HEK293 (cell line): ENCODE measurements around the gene MCF2L.

Experiments used
- ATF2 ChIP-seq: fragments of 450-650 bp; formaldehyde crosslinking; IDR thresholded peaks from 2 replicates; pipeline ENCODE4 v1.5.1; 2016; ENCODE audit warnings: missing biosample characterization, missing genetic modification characterization, low read depth
- CTCF ChIP-seq: fragments of 450-650 bp; formaldehyde crosslinking; IDR thresholded peaks from 2 replicates; pipeline ENCODE4 v1.5.1; 2016; ENCODE audit warnings: missing biosample characterization, missing genetic modification characterization
- KLF10 ChIP-seq: fragments of 450-650 bp; IDR thresholded peaks from 2 replicates; pipeline ENCODE4 v1.5.1; 2018; ENCODE audit warnings: missing biosample characterization, mild to moderate bottlenecking, missing genetic modification characterization
- PRDM2 ChIP-seq: fragments of 450-650 bp; formaldehyde crosslinking; IDR thresholded peaks from 2 replicates; pipeline ENCODE4 v1.5.1; 2016; ENCODE audit warnings: missing biosample characterization, missing genetic modification characterization, borderline replicate concordance
- SP2 ChIP-seq: fragments of 450-650 bp; formaldehyde crosslinking; IDR thresholded peaks from 2 replicates; pipeline ENCODE4 v1.5.1; 2016; ENCODE audit warnings: missing biosample characterization, missing genetic modification characterization
- YY1 ChIP-seq: fragments of 450-650 bp; formaldehyde crosslinking; IDR thresholded peaks from 2 replicates; pipeline ENCODE4 v1.5.1; 2018; ENCODE audit warnings: missing biosample characterization, missing genetic modification characterization
- ZBTB7A ChIP-seq: fragments of 450-650 bp; formaldehyde crosslinking; IDR thresholded peaks from 2 replicates; pipeline ENCODE4 v1.5.1; 2016; ENCODE audit warnings: low read depth, missing biosample characterization, missing genetic modification characterization
- ZFP37 ChIP-seq: fragments of 450-650 bp; formaldehyde crosslinking; IDR thresholded peaks from 2 replicates; pipeline ENCODE4 v1.5.1; 2016; ENCODE audit warnings: missing biosample characterization, missing genetic modification characterization
- ZNF132 ChIP-seq: fragments of 450-650 bp; formaldehyde crosslinking; IDR thresholded peaks from 2 replicates; pipeline ENCODE4 v1.5.1; 2017; ENCODE audit warnings: missing biosample characterization, missing genetic modification characterization, borderline replicate concordance
- ZNF449 ChIP-seq: fragments of 450-650 bp; formaldehyde crosslinking; IDR thresholded peaks from 2 replicates; pipeline ENCODE4 v1.5.1; 2017; ENCODE audit warnings: missing biosample characterization, mild to moderate bottlenecking, missing genetic modification characterization, moderate library complexity
- TF ChIP-seq, protein P1 (sequence below): fragments of 450-650 bp; formaldehyde crosslinking; IDR thresholded peaks from 2 replicates; pipeline ENCODE4 v1.5.1; 2016; ENCODE audit warnings: missing biosample characterization, missing genetic modification characterization
- TF ChIP-seq, protein P2 (sequence below): fragments of 450-650 bp; formaldehyde crosslinking; IDR thresholded peaks from 2 replicates; pipeline ENCODE4 v1.5.1; 2017; ENCODE audit warnings: missing biosample characterization, missing genetic modification characterization

- no peak for TF ChIP-seq YY1 (tag by site-specific recombination)
- TF ChIP-seq ATF2 (tag by site-specific recombination): no peak
- no peak for TF ChIP-seq CTCF
- no peak for TF ChIP-seq PRDM2 (tag by site-specific recombination)
- TF ChIP-seq, protein P1, sequence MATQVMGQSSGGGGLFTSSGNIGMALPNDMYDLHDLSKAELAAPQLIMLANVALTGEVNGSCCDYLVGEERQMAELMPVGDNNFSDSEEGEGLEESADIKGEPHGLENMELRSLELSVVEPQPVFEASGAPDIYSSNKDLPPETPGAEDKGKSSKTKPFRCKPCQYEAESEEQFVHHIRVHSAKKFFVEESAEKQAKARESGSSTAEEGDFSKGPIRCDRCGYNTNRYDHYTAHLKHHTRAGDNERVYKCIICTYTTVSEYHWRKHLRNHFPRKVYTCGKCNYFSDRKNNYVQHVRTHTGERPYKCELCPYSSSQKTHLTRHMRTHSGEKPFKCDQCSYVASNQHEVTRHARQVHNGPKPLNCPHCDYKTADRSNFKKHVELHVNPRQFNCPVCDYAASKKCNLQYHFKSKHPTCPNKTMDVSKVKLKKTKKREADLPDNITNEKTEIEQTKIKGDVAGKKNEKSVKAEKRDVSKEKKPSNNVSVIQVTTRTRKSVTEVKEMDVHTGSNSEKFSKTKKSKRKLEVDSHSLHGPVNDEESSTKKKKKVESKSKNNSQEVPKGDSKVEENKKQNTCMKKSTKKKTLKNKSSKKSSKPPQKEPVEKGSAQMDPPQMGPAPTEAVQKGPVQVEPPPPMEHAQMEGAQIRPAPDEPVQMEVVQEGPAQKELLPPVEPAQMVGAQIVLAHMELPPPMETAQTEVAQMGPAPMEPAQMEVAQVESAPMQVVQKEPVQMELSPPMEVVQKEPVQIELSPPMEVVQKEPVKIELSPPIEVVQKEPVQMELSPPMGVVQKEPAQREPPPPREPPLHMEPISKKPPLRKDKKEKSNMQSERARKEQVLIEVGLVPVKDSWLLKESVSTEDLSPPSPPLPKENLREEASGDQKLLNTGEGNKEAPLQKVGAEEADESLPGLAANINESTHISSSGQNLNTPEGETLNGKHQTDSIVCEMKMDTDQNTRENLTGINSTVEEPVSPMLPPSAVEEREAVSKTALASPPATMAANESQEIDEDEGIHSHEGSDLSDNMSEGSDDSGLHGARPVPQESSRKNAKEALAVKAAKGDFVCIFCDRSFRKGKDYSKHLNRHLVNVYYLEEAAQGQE: no peak
- no peak for TF ChIP-seq ZFP37 (tag by site-specific recombination)
- TF ChIP-seq ZNF449 (tag by site-specific recombination): no peak
- no peak for TF ChIP-seq KLF10 (tag by site-specific recombination)
- no peak for TF ChIP-seq SP2 (tag by site-specific recombination)
- no peak for TF ChIP-seq ZNF132 (tag by site-specific recombination)
- TF ChIP-seq, protein P2, sequence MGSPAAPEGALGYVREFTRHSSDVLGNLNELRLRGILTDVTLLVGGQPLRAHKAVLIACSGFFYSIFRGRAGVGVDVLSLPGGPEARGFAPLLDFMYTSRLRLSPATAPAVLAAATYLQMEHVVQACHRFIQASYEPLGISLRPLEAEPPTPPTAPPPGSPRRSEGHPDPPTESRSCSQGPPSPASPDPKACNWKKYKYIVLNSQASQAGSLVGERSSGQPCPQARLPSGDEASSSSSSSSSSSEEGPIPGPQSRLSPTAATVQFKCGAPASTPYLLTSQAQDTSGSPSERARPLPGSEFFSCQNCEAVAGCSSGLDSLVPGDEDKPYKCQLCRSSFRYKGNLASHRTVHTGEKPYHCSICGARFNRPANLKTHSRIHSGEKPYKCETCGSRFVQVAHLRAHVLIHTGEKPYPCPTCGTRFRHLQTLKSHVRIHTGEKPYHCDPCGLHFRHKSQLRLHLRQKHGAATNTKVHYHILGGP (tag by site-specific recombination): no peak
- no peak for TF ChIP-seq ZBTB7A (tag by site-specific recombination)
Measured at GRCh38 chr13:113015826-113016525, 47.0 kb downstream of the MCF2L start.
